Breast epithelium (tissue), 4 donors: Measurements from ENCODE around the gene CCDC66. TPM values are rescaled to one million over a fixed set of nuclear protein-coding genes. Genes with fewer than 3 reads are reported as not detected.

Experiments used
- DNase-seq, 2 donors: peaks; one replicate each; pipeline ENCODE4 v3.0.0-alpha.2; 2019; ENCODE audit warnings: low spot score in 2 of 2
- H3K27ac ChIP-seq, 2 donors: fragments of 200-600 bp; sonication (generic) in 1 of 2; one replicate each; pipeline ENCODE4 v1.5.1; 2016 to 2019; ENCODE audit warnings: mild to moderate bottlenecking in 1 of 2
- H3K27me3 ChIP-seq, 2 donors: fragments of 200-600 bp; sonication (generic) in 1 of 2; one replicate each; pipeline versions ENCODE4 v1.5.1 to v1.6.0; 2017 to 2019; ENCODE audit warnings: control low read depth in 1 of 2, mild to moderate bottlenecking in 1 of 2
- H3K36me3 ChIP-seq: fragments of 200-600 bp; one replicate; pipeline ENCODE4 v1.5.1; 2019
- H3K4me1 ChIP-seq, 2 donors: fragments of 200-600 bp; sonication (generic); one replicate each; pipeline ENCODE4 v1.5.1; 2016 to 2019; ENCODE audit warnings: control low read depth in 1 of 2
- H3K4me3 ChIP-seq, 3 donors: fragments of 200-600 bp; sonication (generic); 1 replicate in 2 of 3; 2 replicates in 1 of 3; pipeline ENCODE4 v1.5.1; 2016 to 2019; ENCODE audit warnings: mild to moderate bottlenecking in 3 of 3, moderate library complexity in 2 of 3
- H3K9me3 ChIP-seq, 2 donors: fragments of 200-600 bp; sonication (generic) in 1 of 2; one replicate each; pipeline ENCODE4 v1.5.1; 2016 to 2019; ENCODE audit warnings: control low read depth in 1 of 2
- CTCF ChIP-seq, 3 donors: fragments of 450-650 bp; IDR thresholded peaks; one replicate each; pipeline ENCODE4 v1.5.1; 2016 to 2017; ENCODE audit warnings: antibody characterized with exemption in 3 of 3, mild to moderate bottlenecking in 3 of 3, moderate library complexity in 3 of 3
- POLR2A ChIP-seq: fragments of 450-650 bp; IDR thresholded peaks from one replicate; pipeline ENCODE4 v1.6.1; 2016; ENCODE audit warnings: antibody characterized with exemption, mild to moderate bottlenecking, moderate library complexity
- POLR2AphosphoS5 ChIP-seq, 3 donors: sonication (generic); formaldehyde crosslinking; IDR thresholded peaks; one replicate each; pipeline ENCODE4 v1.6.1; 2017; ENCODE audit warnings: antibody characterized with exemption in 3 of 3
- intact Hi-C: fragments of 100-400 bp; cut with DNase I; formaldehyde crosslinking; loops from one replicate; pipeline ENCODE4 v1.15.1; 2023; ENCODE audit warnings: low total_unique reads
- total RNA-seq, 3 donors: library from RNA; depleted of rRNA; stranded (reverse); fragments of >200 nt; gene quantifications; one replicate each; pipeline ENCODE4 v1.1.0, GENCODE V29; 2016

CCDC66 gene
- total RNA-seq, 3 donors from 2014 or later: 34.6 to 67.0 (median 50.8) TPM

GRCh38 chr3:56621681-56622080, 64.7 kb downstream of the CCDC66 start:
- Histone ChIP-seq H3K9me3 (no peaks in the 10 kb centered on the region), H3K4me3 (no peak overlapping the region), H3K27me3 (no peaks in the 10 kb centered on the region), H3K4me1 (no peaks in the 10 kb centered on the region), H3K27ac (peak overlapping the region; percentile 46 to 66), H3K36me3 (peaks cover 2% of the 10 kb centered on the region)
- TF ChIP-seq POLR2A (no peak), CTCF (IDR thresholded peaks at IDR 0.05) (no peak), POLR2AphosphoS5 (IDR thresholded peaks at IDR 0.05) (no peak)
- no peak for DNase-seq
- intact Hi-C loops: no loop called here

GRCh38 chr3:56622381-56622780, 65.4 kb downstream of the CCDC66 start:
- TF ChIP-seq CTCF (IDR thresholded peaks at IDR 0.05) (no peak), POLR2AphosphoS5 (IDR thresholded peaks at IDR 0.05) (no peak), POLR2A (no peak)
- Histone ChIP-seq H3K27me3 (no peaks in the 10 kb centered on the region), H3K36me3 (no peaks in the 10 kb centered on the region), H3K27ac (peak overlapping the region in 1 of 2 donors; percentile 66), H3K9me3 (no peaks in the 10 kb centered on the region), H3K4me3 (no peak overlapping the region), H3K4me1 (no peaks in the 10 kb centered on the region)
- no peak for DNase-seq
- intact Hi-C loops: no loop called here

GRCh38 chr3:56624725-56625124, 67.8 kb downstream of the CCDC66 start:
- intact Hi-C loops: no loop called here
- no peaks in the 10 kb centered on the region for H3K36me3 ChIP-seq
- H3K4me1 ChIP-seq: no peaks in the 10 kb centered on the region
- DNase-seq: no peak
- no peaks in the 10 kb centered on the region for H3K9me3 ChIP-seq
- no peak overlapping the region for H3K4me3 ChIP-seq
- no peak overlapping the region for H3K27ac ChIP-seq
- H3K27me3 ChIP-seq: no peaks in the 10 kb centered on the region
- TF ChIP-seq POLR2A (no peak), POLR2AphosphoS5 (IDR thresholded peaks at IDR 0.05) (no peak), CTCF (IDR thresholded peaks at IDR 0.05) (no peak)

- H3K4me3 ChIP-seq: no peak overlapping the region
- no peaks in the 10 kb centered on the region for H3K9me3 ChIP-seq
- no peaks in the 10 kb centered on the region for H3K36me3 ChIP-seq
- TF ChIP-seq POLR2A (no peak), POLR2AphosphoS5 (IDR thresholded peaks at IDR 0.05) (no peak), CTCF (IDR thresholded peaks at IDR 0.05) (no peak)
- H3K4me1 ChIP-seq: no peaks in the 10 kb centered on the region
- intact Hi-C loops: no loop called here
- no peak overlapping the region for H3K27ac ChIP-seq
- no peak for DNase-seq
- no peaks in the 10 kb centered on the region for H3K27me3 ChIP-seq
These were observed 72.1 kb downstream of the CCDC66 start for GRCh38 chr3:56629047-56629446.

- Histone ChIP-seq H3K36me3 (no peaks in the 10 kb centered on the region), H3K9me3 (no peaks in the 10 kb centered on the region), H3K4me1 (no peaks in the 10 kb centered on the region), H3K27me3 (no peaks in the 10 kb centered on the region), H3K27ac (no peak overlapping the region), H3K4me3 (no peak overlapping the region)
- TF ChIP-seq POLR2AphosphoS5 (IDR thresholded peaks at IDR 0.05): no peak
- no peak for TF ChIP-seq POLR2A
- TF ChIP-seq CTCF (IDR thresholded peaks at IDR 0.05): no peak
- intact Hi-C loops: no loop called here
- DNase-seq: no peak
These were observed 72.5 kb downstream of the CCDC66 start for GRCh38 chr3:56629451-56629850.
